ENCODE data around the gene DLG2. TPM values are rescaled to one million over a fixed set of nuclear protein-coding genes. Genes with fewer than 3 reads are reported as not detected.

The DLG2 gene
- total RNA-seq, 2 experiments from 2014 or later = 2.0 to 2.1 TPM

GRCh38 chr11:83508804-83509203, 2118.3 kb downstream of the DLG2 start:
- ChIA-PET POLR2A (no interaction called here), CTCF (no interaction called here)
- Histone ChIP-seq H3K27ac (ENCODE audit: low read depth in 1 of 2, low read length in 2 of 2) (no peak overlapping the region), H3K27me3 (ENCODE audit: control insufficient read depth in 1 of 2, insufficient read depth in 2 of 2, low read length in 2 of 2) (no peaks in the 10 kb centered on the region), H3K4me3 (ENCODE audit: low read length) (no peak overlapping the region), H3K4me1 (ENCODE audit: insufficient read depth, low read length) (no peaks in the 10 kb centered on the region), H3K36me3 (ENCODE audit: insufficient read depth, low read length) (no peaks in the 10 kb centered on the region), H3K9me3 (ENCODE audit: control insufficient read depth in 1 of 2, insufficient read depth in 1 of 2, low read length in 2 of 2) (peaks cover 0 to 4% of the 10 kb centered on the region in 2 experiments)
- Mint-ChIP-seq H3K27ac (no peak overlapping the region), H3K27me3 (no peaks in the 10 kb centered on the region), H3K4me1 (ENCODE audit: low read depth) (no peaks in the 10 kb centered on the region), H3K36me3 (ENCODE audit: low read depth) (no peaks in the 10 kb centered on the region), H3K9me3 (peaks cover 8% of the 10 kb centered on the region), H3K4me3 (no peak overlapping the region)
- no peak for TF ChIP-seq CTCF (IDR thresholded peaks at IDR 0.05)
- no peak for ATAC-seq (ENCODE audit: poor library complexity)
- DNase-seq = no peak
- intact Hi-C loops (cut with DNase I, micrococcal nuclease) = no loop called here

GRCh38 chr11:83502041-83502440, 2125.1 kb downstream of the DLG2 start:
- intact Hi-C loops (cut with DNase I, micrococcal nuclease) = no loop called here

GRCh38 chr11:83493917-83494316, 2133.2 kb downstream of the DLG2 start:
- no peak overlapping the region for H3K4me3 ChIP-seq (ENCODE audit: low read length)
- Mint-ChIP-seq H3K27ac (no peak overlapping the region), H3K4me3 (no peak overlapping the region), H3K4me1 (ENCODE audit: low read depth) (no peaks in the 10 kb centered on the region), H3K9me3 (no peaks in the 10 kb centered on the region), H3K36me3 (ENCODE audit: low read depth) (no peaks in the 10 kb centered on the region), H3K27me3 (peaks cover 7% of the 10 kb centered on the region)
- ChIA-PET CTCF (no interaction called here), POLR2A (no interaction called here)
- intact Hi-C loops (cut with DNase I, micrococcal nuclease) = no loop called here
- H3K27ac ChIP-seq (ENCODE audit: low read depth in 1 of 2, low read length in 2 of 2) = no peak overlapping the region
- no peaks in the 10 kb centered on the region for H3K36me3 ChIP-seq (ENCODE audit: insufficient read depth, low read length)
- H3K9me3 ChIP-seq (ENCODE audit: control insufficient read depth in 1 of 2, insufficient read depth in 1 of 2, low read length in 2 of 2) = no peaks in the 10 kb centered on the region
- TF ChIP-seq CTCF (IDR thresholded peaks at IDR 0.05) = no peak
- no peaks in the 10 kb centered on the region for H3K4me1 ChIP-seq (ENCODE audit: insufficient read depth, low read length)
- H3K27me3 ChIP-seq (ENCODE audit: control insufficient read depth in 1 of 2, insufficient read depth in 2 of 2, low read length in 2 of 2) = peaks cover 0 to 3% of the 10 kb centered on the region in 2 experiments
- ATAC-seq (ENCODE audit: poor library complexity) = no peak
- DNase-seq = no peak

More at GRCh38 chr11:83502041-83502440, 2125.1 kb downstream of the DLG2 start:
- H3K27me3 ChIP-seq (ENCODE audit: control insufficient read depth in 1 of 2, insufficient read depth in 2 of 2, low read length in 2 of 2) = no peaks in the 10 kb centered on the region
- no peak overlapping the region for H3K4me3 ChIP-seq (ENCODE audit: low read length)
- CTCF ChIA-PET = no interaction called here
- H3K4me1 Mint-ChIP-seq (ENCODE audit: low read depth) = no peaks in the 10 kb centered on the region
- H3K27ac ChIP-seq (ENCODE audit: low read depth in 1 of 2, low read length in 2 of 2) = no peak overlapping the region
- POLR2A ChIA-PET = no interaction called here
- H3K4me3 Mint-ChIP-seq = no peak overlapping the region
- DNase-seq (no peak), ATAC-seq (ENCODE audit: poor library complexity) (no peak)
- no peaks in the 10 kb centered on the region for H3K27me3 Mint-ChIP-seq
- TF ChIP-seq CTCF (IDR thresholded peaks at IDR 0.05) = no peak
- H3K4me1 ChIP-seq (ENCODE audit: insufficient read depth, low read length) = no peaks in the 10 kb centered on the region
- no peaks in the 10 kb centered on the region for H3K36me3 ChIP-seq (ENCODE audit: insufficient read depth, low read length)
- no peak overlapping the region for H3K27ac Mint-ChIP-seq
- no peaks in the 10 kb centered on the region for H3K36me3 Mint-ChIP-seq (ENCODE audit: low read depth)
- H3K9me3 Mint-ChIP-seq = no peaks in the 10 kb centered on the region
- H3K9me3 ChIP-seq (ENCODE audit: control insufficient read depth in 1 of 2, insufficient read depth in 1 of 2, low read length in 2 of 2) = no peaks in the 10 kb centered on the region
